ENCODE results near the gene AFF3. TPM values are rescaled to one million over a fixed set of nuclear protein-coding genes. Genes with fewer than 3 reads are reported as not detected.
A peak's percentile ranks its signal among the peaks of the same experiment; 100 is the strongest.

Gene AFF3
- total and polyA plus RNA-seq, 2 of the 13 experiments (the other 11 are each of a cell fraction or from before 2014, with no cell fraction given) = not detected

- no TSS peak for BruUV-seq (replicated peaks)
- no peak for FAIRE-seq
- in situ Hi-C loops (cut with HindIII; ENCODE audit: extremely low pct_ligation_motif_present, low pct_unique_long_range_greater_than_20kb) = no loop called here
Observed at GRCh38 chr2:99629320-99629719, 513.1 kb downstream of the AFF3 start.

GRCh38 chr2:99626158-99626557 is 516.2 kb downstream of the AFF3 start:
- Histone ChIP-seq H3K9ac (ENCODE audit: insufficient read depth, low read depth, low read length) (no peak overlapping the region), H3K9me3 (ENCODE audit: low read length) (no peaks in the 10 kb centered on the region), H3K4me1 (ENCODE audit: insufficient read depth, low read length) (no peaks in the 10 kb centered on the region), H3K27me3 (ENCODE audit: control insufficient read depth in 1 of 2, insufficient read depth in 2 of 2, low read length in 2 of 2) (peaks cover 0 to 11% of the 10 kb centered on the region in 2 experiments; a peak in 2 of 5 replicates), H3K4me3 (replicated peaks in 1 of 3; ENCODE audit: insufficient read depth in 1 of 3, low read depth in 2 of 3, low read length in 3 of 3) (no peak overlapping the region), H3K36me3 (replicated peaks in 1 of 2; ENCODE audit: control insufficient read depth in 1 of 2, insufficient read depth in 2 of 2, low read length in 2 of 2) (no peaks in the 10 kb centered on the region), H3K79me2 (ENCODE audit: insufficient read depth, low read length) (no peaks in the 10 kb centered on the region), H3K4me2 (ENCODE audit: low read depth, low read length) (no peak overlapping the region), H4K20me1 (ENCODE audit: insufficient read depth, low read length) (no peaks in the 10 kb centered on the region), H2AFZ (ENCODE audit: low read length) (no peak overlapping the region), H3K27ac (ENCODE audit: extremely low read length, insufficient read depth, low read length) (no peak overlapping the region)
- ATAC-seq (no peak), DNase-seq (ENCODE audit: low spot score) (no peak), FAIRE-seq (no peak)
- intact Hi-C loops (cut with micrococcal nuclease; ENCODE audit: unreplicated experiment) (no loop called here), in situ Hi-C loops (cut with HindIII; ENCODE audit: extremely low pct_ligation_motif_present, low pct_unique_long_range_greater_than_20kb) (no loop called here)
- ChIA-PET POLR2A (no interaction called here), CTCF (ENCODE audit: low intra/inter-chr PET ratio, low total read pairs) (no interaction called here)
- no peak for TF ChIP-seq ERF (CRISPR knock-in tag; IDR thresholded peaks at IDR 0.05)
- peak; percentile 95 for TF ChIP-seq PCBP2 (optimal IDR thresholded peaks at IDR 0.05; ENCODE audit: low read depth, low read length, poor library complexity, severe bottlenecking)
- no peak for TF ChIP-seq GATAD1 (CRISPR knock-in tag; IDR thresholded peaks at IDR 0.05)
- no peak for TF ChIP-seq RBFOX2 (IDR thresholded peaks at IDR 0.05; ENCODE audit: low read depth, low read length)
- TF ChIP-seq PCBP1 (IDR thresholded peaks at IDR 0.05; ENCODE audit: borderline replicate concordance, low read depth, low read length) = 0 out of 2 replicates have a peak, but pooled peaks have one; percentile 67
- TF ChIP-seq MEF2D (CRISPR knock-in tag; IDR thresholded peaks at IDR 0.05) = no peak
- TF ChIP-seq POLR2G (IDR thresholded peaks at IDR 0.05; ENCODE audit: low read depth, low read length) = no peak
- no peak for TF ChIP-seq FOXK1 (CRISPR knock-in tag; IDR thresholded peaks at IDR 0.05; ENCODE audit: borderline replicate concordance, low read depth)
- no peak for TF ChIP-seq ZNF121 (CRISPR knock-in tag; IDR thresholded peaks at IDR 0.05)
- no peak for TF ChIP-seq ZNF44 (CRISPR knock-in tag; IDR thresholded peaks at IDR 0.05)
- BruUV-seq (replicated peaks) = no TSS peak
- WGBS (ENCODE audit: low lambda C conversion rate) = 2% methylated on average over 1 of the region's 1 CpG

More at GRCh38 chr2:99629320-99629719, 513.1 kb downstream of the AFF3 start:
- ATAC-seq (no peak), DNase-seq (ENCODE audit: low spot score) (no peak)
- no peak overlapping the region for H3K4me3 ChIP-seq (replicated peaks in 1 of 3; ENCODE audit: insufficient read depth in 1 of 3, low read depth in 2 of 3, low read length in 3 of 3)
- H3K79me2 ChIP-seq (ENCODE audit: insufficient read depth, low read length) = no peaks in the 10 kb centered on the region
- no peak overlapping the region for H2AFZ ChIP-seq (ENCODE audit: low read length)
- H3K36me3 ChIP-seq (replicated peaks in 1 of 2; ENCODE audit: control insufficient read depth in 1 of 2, insufficient read depth in 2 of 2, low read length in 2 of 2) = no peaks in the 10 kb centered on the region
- no peak overlapping the region for H3K9ac ChIP-seq (ENCODE audit: insufficient read depth, low read depth, low read length)
- TF ChIP-seq BRCA1 (CRISPR knock-in tag; IDR thresholded peaks at IDR 0.05) (no peak), ZNF326 (CRISPR knock-in tag; IDR thresholded peaks at IDR 0.05; ENCODE audit: borderline replicate concordance) (no peak), CEBPB (IDR thresholded peaks at IDR 0.05; ENCODE audit: borderline replicate concordance, low read depth, low read length) (0 out of 2 replicates have a peak, but pooled peaks have one; percentile 33), TCF7 (IDR thresholded peaks at IDR 0.05; ENCODE audit: low read depth) (no peak), ZNF124 (CRISPR knock-in tag; IDR thresholded peaks at IDR 0.05) (no peak)
- no peaks in the 10 kb centered on the region for H3K4me1 ChIP-seq (ENCODE audit: insufficient read depth, low read length)
- ChIA-PET POLR2A (no interaction called here), CTCF (ENCODE audit: low intra/inter-chr PET ratio, low total read pairs) (no interaction called here)
- no peak overlapping the region for H3K4me2 ChIP-seq (ENCODE audit: low read depth, low read length)
- no peaks in the 10 kb centered on the region for H3K27me3 ChIP-seq (ENCODE audit: control insufficient read depth in 1 of 2, insufficient read depth in 2 of 2, low read length in 2 of 2)
- no peaks in the 10 kb centered on the region for H3K9me3 ChIP-seq (ENCODE audit: low read length)
- 19% methylated on average over 5 of the region's 5 CpGs for WGBS (ENCODE audit: low lambda C conversion rate)
- intact Hi-C loops (cut with micrococcal nuclease; ENCODE audit: unreplicated experiment) = no loop called here
- H4K20me1 ChIP-seq (ENCODE audit: insufficient read depth, low read length) = no peaks in the 10 kb centered on the region
- no peak overlapping the region for H3K27ac ChIP-seq (ENCODE audit: extremely low read length, insufficient read depth, low read length)

Measured in HepG2 (cell line).